ENCODE results near the gene INPP5A.

The INPP5A gene

DNA sequence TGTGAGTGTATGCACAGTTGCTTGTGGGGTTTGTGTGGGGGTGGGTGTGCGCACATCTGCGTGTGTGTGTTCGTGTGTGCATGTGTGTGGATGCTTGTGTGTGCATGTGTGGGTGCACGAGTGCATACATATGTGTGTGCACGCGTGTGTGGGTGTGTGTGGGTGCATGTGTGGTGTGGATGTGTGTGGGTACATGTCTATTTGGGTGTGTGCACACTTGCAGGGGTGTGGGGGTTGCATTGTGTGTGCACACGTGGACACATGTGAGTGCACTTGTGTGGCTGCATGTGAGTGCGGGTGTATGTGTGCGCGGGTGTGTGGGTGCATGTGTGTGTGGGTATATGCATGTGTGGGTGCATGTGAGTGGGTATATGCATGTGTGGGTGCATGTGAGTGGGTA is 174.7 kb downstream of the INPP5A start:
- DNase-seq = no peak

DNA sequence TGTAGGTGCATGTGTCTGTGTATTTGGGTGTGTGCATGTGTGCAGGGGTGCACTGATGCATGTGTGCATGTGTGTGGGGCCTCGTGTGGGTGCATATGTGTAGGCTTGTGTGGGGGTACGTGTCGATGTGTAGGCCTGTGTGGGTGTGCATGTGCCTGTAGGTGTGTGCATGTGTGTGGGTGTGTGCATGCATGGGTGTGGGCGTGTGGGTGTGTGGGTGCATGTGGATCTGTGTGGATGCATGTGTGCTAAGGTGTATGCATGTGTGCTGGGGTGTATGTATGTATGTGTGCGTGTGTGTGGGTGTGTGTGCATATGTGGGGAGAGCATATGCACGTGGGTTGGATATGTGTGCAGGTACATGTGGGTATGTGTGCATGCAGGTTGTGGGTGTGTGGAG is 175.2 kb downstream of the INPP5A start:
- no peak for DNase-seq

- no peak for DNase-seq
Measured at GRCh38 chr10:132713421-132714095, 176.0 kb downstream of the INPP5A start.

DNA sequence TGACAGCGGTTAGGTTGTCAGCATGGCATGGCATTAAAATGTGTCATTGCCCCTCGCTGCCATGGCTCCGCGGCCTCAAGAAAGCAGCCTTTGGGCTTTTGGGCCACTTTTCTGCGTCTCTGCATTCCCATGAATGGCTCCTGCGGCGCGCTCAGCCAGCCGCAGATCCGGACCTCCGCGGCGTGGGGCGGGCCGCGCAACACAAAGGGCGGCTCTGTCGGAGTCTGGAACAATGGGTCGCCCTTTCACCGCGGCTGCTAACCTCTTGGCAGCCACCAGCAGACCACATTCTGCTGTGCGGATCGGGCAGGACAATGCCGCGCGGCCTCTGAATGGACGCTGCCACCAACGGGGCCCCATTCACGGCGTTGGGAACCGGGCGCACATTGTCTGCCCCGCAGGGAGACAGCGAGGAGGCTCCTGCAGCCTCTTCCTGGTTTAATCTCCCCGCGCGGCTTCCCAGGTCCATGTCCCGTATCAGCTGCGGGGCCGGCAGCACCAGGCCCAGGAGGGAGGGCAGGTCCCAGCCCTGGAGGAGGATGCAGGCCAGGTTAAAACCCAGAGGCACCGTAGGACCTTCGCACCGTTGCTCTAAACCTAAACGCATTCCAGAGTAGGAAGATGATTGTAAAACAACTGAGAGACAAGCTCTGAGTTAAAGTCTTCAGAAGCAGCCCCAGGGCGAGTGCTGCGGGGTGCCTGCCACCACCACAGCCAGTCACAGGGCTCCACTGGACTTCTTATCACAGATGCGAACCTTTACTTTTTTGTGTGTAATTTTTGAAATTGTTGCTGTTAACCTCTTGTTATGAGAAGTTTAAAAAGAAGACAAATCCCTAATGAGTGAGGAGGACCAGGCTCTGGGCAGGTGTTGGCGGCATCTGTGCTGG is 176.8 kb downstream of the INPP5A start:
- no peak for DNase-seq

- no peak for DNase-seq
Measured at GRCh38 chr10:132714986-132715775, 177.6 kb downstream of the INPP5A start.

- DNase-seq = no peak
Measured at GRCh38 chr10:132715776-132716680, 178.4 kb downstream of the INPP5A start.

DNA sequence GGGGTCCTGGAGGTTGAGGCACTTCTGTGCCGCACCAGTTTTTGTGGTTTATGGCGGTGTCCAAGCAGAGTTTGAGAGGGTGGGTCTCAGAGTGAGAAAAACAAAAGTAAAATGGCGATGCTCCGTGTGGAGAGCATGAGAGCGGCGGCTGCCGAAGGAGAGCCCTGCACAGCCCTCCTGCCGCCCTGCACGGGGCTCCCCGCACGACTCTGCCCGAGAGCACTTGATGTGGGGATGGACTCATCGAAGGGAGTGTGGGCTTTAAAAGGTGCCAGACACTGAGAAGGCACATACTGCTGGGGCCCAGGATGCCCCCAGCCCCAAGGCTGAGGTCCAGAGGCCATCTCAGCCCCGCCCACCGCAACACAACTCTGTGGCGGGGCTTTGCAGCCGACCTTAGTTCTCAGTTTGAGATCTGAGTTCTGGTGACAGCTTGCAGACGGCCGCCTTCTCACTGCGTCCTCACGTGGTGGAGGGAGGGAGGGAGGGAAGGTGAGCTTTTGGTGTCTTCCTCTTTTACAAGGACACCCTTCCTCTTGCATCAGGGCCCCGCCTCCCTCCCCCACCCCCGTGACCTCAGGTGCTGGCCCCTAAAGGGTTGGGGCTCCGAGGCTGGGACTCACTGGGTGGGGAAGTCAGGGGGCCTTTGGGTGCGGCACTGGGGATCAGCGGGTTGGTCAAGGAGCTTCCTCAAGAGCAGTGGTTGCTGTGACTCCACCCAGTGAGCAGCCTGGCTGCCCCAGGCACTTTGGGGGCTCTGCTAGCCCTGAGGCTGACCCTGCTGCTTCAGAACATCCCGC is 179.3 kb downstream of the INPP5A start:
- no peak for DNase-seq

DNA sequence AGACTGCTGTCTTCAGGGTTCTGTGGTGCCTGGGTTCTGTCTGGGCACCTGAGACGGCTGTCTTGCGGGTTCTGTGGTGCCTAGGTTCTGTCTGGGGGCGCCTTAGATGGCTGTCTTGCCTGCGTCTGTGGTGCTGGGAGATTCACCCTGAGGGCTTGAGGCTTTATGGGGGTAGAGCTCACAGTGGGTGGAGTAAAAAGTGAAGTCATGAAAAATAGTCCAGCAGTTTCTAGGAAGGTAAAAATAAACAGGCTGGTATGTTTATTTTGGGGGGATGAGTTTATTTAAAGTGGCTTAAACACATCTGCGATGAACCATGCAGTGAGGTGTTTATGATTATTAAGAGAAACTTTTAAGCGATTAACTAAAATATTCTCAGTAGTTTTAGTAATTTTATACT is 184.1 kb downstream of the INPP5A start:
- DNase-seq = no peak

DNA sequence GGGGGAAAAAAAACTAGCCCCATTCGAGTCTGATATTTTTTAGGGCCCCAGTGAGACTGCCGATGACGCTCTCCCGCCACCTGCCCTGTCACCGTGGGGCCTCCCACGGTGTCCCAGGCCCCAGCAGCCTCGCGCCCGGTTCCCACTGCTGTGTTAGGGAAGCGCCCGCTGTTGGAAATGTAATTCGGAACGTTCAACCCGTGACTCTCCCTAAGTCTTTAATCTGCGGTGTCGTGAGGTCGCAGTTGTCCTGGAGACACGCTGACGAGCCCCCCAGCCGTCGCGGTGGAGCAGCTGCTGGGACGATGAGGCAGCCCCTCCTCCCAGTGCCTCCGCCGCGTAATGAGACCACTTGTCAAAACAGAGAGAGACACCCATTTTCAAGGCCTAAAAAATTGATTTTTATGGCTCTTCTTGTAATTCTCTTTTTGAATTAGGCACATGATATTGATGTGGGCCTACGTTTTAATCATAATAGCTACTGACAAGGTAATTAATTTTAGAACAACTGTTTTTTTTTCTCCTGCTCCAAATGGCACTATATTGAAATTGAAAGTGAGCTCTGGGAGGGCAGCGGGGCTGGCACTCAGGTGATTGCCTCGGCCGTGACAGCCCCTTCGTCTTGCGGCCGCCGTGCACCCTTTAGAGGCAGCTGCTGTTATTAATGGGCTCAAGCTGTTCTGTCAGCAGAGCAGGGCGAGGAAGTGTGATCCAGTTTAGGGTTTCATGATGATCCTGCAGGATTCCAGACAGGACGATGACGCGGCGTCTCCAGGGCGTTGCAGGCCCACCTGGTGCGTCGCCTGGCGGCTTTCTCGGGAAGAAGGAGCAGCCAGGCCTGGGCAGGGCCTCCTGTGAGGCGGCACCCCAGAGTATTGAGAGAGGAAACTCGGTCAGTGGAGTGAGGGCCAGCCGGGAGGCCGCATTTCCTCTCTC is 185.1 kb downstream of the INPP5A start:
- DNase-seq = no peak

DNA sequence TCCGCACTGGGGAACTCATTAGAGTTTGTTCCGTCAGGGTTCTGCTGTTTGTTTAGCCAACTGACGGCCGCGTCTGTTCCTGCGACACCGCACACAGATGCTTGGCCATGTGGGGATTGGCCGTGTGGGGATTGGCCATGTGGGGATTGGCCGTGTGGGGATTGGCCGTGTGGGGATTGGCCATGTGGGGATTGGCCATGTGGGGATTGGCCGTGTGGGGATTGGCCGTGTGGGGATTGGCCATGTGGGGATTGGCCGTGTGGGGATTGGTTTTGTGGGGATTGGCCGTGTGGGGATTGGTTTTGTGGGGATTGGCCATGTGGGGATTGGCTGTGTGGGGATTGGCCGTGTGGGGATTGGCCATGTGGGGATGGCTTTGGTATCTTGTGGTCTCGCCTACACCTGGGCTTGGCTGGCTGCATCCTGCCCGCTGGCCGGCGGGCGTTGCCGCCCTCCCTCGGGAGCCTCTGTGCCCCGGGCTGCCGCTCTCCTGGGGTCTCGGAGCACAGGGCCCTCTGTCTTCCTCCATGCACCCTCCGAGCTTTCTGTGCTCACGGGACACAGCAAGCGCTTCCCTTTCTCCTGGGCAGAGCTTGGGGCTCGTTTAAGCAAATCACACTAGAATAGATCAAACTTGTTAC is 185.9 kb downstream of the INPP5A start:
- no peak for DNase-seq

DNA sequence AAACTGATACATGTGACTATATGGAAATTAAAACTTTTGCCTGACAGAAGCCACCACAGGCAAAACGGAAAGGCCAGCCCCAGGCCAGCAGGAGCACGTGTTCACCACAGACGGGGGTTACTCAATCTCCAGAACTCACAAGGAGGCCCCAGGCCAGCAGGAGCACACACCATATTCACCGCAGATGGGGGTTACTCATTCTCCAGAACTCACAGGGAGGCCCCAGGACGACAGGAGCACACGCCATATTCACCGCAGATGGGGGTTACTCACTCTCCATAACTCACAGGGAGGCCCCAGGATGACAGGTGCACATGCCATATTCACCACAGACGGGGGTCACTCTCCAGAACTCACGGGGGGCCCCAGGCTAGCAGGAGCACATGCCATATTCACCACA is 186.9 kb downstream of the INPP5A start:
- DNase-seq = no peak

- DNase-seq = no peak
Measured at GRCh38 chr10:132725202-132725601, 187.6 kb downstream of the INPP5A start.

- DNase-seq = no peak
Measured at GRCh38 chr10:132726194-132726593, 188.6 kb downstream of the INPP5A start.

- DNase-seq = no peak
Measured at GRCh38 chr10:132726951-132727350, 189.4 kb downstream of the INPP5A start.

GRCh38 chr10:132727411-132727810 is 189.8 kb downstream of the INPP5A start:
- no peak for DNase-seq

DNA sequence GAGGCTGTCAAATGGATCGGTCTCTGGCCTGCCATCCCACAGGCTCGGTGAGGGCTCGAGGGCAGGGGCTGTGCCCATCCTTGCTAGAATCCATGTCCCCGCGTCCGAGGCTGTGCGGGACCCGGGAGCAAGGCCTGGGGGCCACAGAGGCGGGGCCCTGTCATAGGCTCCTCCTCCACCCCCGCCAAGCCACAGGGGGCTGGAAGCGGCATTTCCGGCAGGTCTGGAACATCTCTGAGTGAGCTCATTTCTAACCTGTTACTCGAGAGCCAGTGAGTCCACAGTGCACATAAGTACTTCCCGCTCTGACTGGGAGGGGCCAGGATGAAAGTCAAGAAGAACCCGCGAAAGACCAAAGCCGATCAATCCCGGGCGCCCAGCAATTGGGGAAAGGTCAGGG is 190.7 kb downstream of the INPP5A start:
- DNase-seq = no peak

DNA sequence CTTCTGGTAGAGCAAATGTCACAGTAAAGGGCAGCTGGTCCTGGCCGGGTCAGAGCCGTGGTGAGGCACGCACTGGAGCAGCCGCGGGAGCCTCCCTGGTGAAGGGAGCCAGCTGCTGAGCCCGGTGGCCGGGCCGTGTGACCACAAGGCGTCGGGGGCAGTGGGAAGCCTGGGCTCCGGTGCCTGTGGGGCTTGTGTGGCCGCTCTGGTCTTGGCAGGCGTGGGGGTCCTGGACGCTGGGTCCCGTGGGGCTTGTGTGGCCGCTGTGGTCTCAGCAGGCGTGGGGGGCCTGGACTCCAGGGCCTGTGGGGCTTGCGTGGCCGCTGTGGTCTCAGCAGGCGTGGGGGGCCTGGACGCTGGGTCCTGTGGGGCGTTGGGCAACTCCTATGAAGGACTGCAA is 191.2 kb downstream of the INPP5A start:
- no peak for DNase-seq

DNA sequence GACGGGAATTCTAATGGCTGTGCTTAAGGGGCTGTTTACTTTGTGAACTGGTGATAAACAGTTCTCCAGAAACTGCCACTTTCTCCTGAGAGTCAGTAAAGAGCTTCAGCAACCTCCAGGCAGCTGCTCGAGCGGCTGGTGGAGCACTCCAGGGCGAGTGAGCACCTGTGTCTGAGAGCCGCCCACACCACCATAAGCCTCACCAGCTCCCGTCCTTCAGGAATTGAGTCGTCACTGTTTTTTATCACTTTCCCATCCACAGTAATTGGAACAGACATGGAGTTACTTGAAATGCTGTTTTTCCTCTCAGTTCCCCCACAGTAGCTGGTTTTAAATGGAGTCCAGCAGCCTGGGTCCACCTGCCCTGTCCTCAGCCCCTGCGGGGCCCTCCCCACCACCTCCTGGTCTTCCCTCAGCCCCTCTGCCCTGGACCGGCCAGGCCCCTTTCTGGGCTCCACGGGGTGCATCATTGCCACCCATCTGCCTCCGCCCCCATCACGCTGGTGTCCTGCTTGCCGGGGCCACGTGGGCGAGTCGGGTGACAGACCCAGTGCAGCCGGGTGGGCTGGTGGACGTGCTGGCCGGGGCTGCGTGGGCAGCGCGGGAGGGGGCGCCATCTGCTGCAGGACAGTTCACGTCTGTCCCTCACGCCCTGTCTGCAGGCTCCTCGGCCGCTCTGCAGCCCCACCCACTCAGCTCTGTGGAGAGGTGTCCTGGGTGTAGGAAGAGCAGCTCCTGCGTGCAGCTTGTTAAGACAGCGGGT is 192.4 kb downstream of the INPP5A start:
- no peak for DNase-seq

DNA sequence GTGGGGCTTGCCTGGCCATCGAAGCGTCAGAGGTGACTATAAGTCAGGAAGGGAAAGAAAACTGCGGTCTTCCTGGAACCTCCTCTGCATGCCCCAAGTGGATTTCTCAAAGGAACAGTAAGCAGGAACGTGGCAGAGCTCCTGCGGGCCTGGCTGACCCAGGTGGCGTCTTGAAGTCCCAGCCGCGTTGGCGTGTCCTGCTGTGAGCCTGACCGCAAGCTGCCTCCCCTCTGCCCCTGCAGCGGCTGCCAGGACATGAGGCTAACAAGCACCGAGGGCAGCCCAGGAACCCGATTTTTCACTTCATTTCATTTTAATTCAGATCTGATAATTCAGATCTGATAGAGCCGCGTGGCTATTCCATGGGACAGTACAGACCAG is 193.0 kb downstream of the INPP5A start:
- no peak for DNase-seq

Data from stimulated activated CD4-positive, alpha-beta T cell treated with anti-CD3 and anti-CD28 coated beads, Interleukin-1b, Interleukin-23, amount 100 ng/mL, for 48 hours (primary cell).